Measurements from ENCODE around the gene PODNL1.

Gene PODNL1

GRCh38 chr19:13917888-13918406 is 20.3 kb downstream of the PODNL1 start:
- Histone ChIP-seq H3K27ac (no peak overlapping the region), H3K36me3 (peaks cover 96% of the 10 kb centered on the region)
- no peak for TF ChIP-seq Cebpa-rat (IDR thresholded peaks at IDR 0.05)

GRCh38 chr19:13914777-13915176 is 23.4 kb downstream of the PODNL1 start:
- Histone ChIP-seq H3K4me3 (no peak overlapping the region), H3K9me3 (no peaks in the 10 kb centered on the region), H3K36me3 (peaks cover 96% of the 10 kb centered on the region), H3K4me1 (peaks cover under 1% of the 10 kb centered on the region), H4K20me1 (no peaks in the 10 kb centered on the region), H3K9ac (no peak overlapping the region), H3K4me2 (no peak overlapping the region), H3K27ac (no peak overlapping the region), H3K27me3 (no peaks in the 10 kb centered on the region)
- TF ChIP-seq Cebpa-rat (IDR thresholded peaks at IDR 0.05): no peak

More at GRCh38 chr19:13917888-13918406, 20.3 kb downstream of the PODNL1 start:
- Histone ChIP-seq H3K9ac (no peak overlapping the region), H3K9me3 (peaks cover 8% of the 10 kb centered on the region), H3K4me3 (no peak overlapping the region), H3K27me3 (no peaks in the 10 kb centered on the region), H3K4me2 (no peak overlapping the region), H4K20me1 (no peaks in the 10 kb centered on the region), H3K4me1 (no peaks in the 10 kb centered on the region)

GRCh38 chr19:13913352-13913751 is 24.9 kb downstream of the PODNL1 start:
- Histone ChIP-seq H4K20me1 (no peaks in the 10 kb centered on the region), H3K9ac (no peak overlapping the region), H3K36me3 (peaks cover 89% of the 10 kb centered on the region), H3K4me2 (no peak overlapping the region), H3K27me3 (no peaks in the 10 kb centered on the region), H3K4me1 (peaks cover 15% of the 10 kb centered on the region), H3K9me3 (no peaks in the 10 kb centered on the region), H3K27ac (no peak overlapping the region), H3K4me3 (no peak overlapping the region)
- TF ChIP-seq Cebpa-rat (IDR thresholded peaks at IDR 0.05): no peak

- peaks cover 41% of the 10 kb centered on the region for H3K4me1 ChIP-seq
- H3K36me3 ChIP-seq: peaks cover 52% of the 10 kb centered on the region
- H3K9me3 ChIP-seq: no peaks in the 10 kb centered on the region
- no peak overlapping the region for H3K4me3 ChIP-seq
- 0 out of 2 replicates have a peak overlapping the region, but pooled peaks have one; percentile 1 for H3K27ac ChIP-seq
- H3K4me2 ChIP-seq: peak overlapping the region; percentile 22; the same call in 1 of the 2 replicates
- H3K27me3 ChIP-seq: no peaks in the 10 kb centered on the region
- no peak for TF ChIP-seq Cebpa-rat (IDR thresholded peaks at IDR 0.05)
- no peaks in the 10 kb centered on the region for H4K20me1 ChIP-seq
- H3K9ac ChIP-seq: no peak overlapping the region
Observed at GRCh38 chr19:13909430-13909829, 28.8 kb downstream of the PODNL1 start.

GRCh38 chr19:13908674-13909073 is 29.5 kb downstream of the PODNL1 start:
- TF ChIP-seq Cebpa-rat (IDR thresholded peaks at IDR 0.05): no peak
- Histone ChIP-seq H3K27me3 (no peaks in the 10 kb centered on the region), H3K9ac (no peak overlapping the region), H3K36me3 (peaks cover 45% of the 10 kb centered on the region), H3K27ac (no peak overlapping the region), H3K4me1 (peaks cover 45% of the 10 kb centered on the region), H3K9me3 (no peaks in the 10 kb centered on the region), H3K4me2 (no peak overlapping the region), H3K4me3 (no peak overlapping the region), H4K20me1 (no peaks in the 10 kb centered on the region)

GRCh38 chr19:13906910-13907309 is 31.3 kb downstream of the PODNL1 start:
- peaks cover 49% of the 10 kb centered on the region for H3K4me1 ChIP-seq
- H3K36me3 ChIP-seq: peaks cover 27% of the 10 kb centered on the region
- no peak for TF ChIP-seq Cebpa-rat (IDR thresholded peaks at IDR 0.05)
- H3K27ac ChIP-seq: peak overlapping the region; percentile 81; the same call in 1 of the 2 replicates
- peak overlapping the region; percentile 90 for H3K4me3 ChIP-seq
- H3K9me3 ChIP-seq: no peaks in the 10 kb centered on the region
- no peaks in the 10 kb centered on the region for H4K20me1 ChIP-seq
- H3K27me3 ChIP-seq: no peaks in the 10 kb centered on the region
- peak overlapping the region; percentile 86 for H3K9ac ChIP-seq
- H3K4me2 ChIP-seq: peak overlapping the region; percentile 94

- no peaks in the 10 kb centered on the region for H3K27me3 ChIP-seq
- TF ChIP-seq Cebpa-rat (IDR thresholded peaks at IDR 0.05): no peak
Observed at GRCh38 chr19:13906521-13906904, 31.7 kb downstream of the PODNL1 start.

GRCh38 chr19:13905634-13906520 is 32.3 kb downstream of the PODNL1 start, which contains the start of the genes BRME1 and CC2D1A:
Gene BRME1 (minus strand): TSS chr19:13906117. CDS start chr19:13904892, 1,225 bp downstream.
Gene CC2D1A (plus strand): TSS chr19:13906201. CDS start chr19:13906442, 241 bp downstream.
- Histone ChIP-seq H3K27ac (peak within 1 kb of the TSS; percentile 81), H4K20me1 (no peaks in the 10 kb centered on the region), H3K9ac (peak within 1 kb of the TSS; percentile 86), H3K4me2 (peak within 1 kb of the TSS; percentile 94), H3K9me3 (no peaks in the 10 kb centered on the region), H3K27me3 (no peaks in the 10 kb centered on the region), H3K4me3 (peak within 1 kb of the TSS; percentile 90), H3K4me1 (peaks cover 49% of the 10 kb centered on the region), H3K36me3 (peaks cover 17% of the 10 kb centered on the region)
- TF ChIP-seq Cebpa-rat (IDR thresholded peaks at IDR 0.05): no peak

More at GRCh38 chr19:13906521-13906904, 31.7 kb downstream of the PODNL1 start:
- Histone ChIP-seq H3K4me1 (peaks cover 49% of the 10 kb centered on the region), H3K9ac (peak overlapping the region; percentile 86), H3K27ac (peak overlapping the region; percentile 81), H4K20me1 (no peaks in the 10 kb centered on the region), H3K4me2 (peak overlapping the region; percentile 94), H3K9me3 (no peaks in the 10 kb centered on the region), H3K36me3 (peaks cover 23% of the 10 kb centered on the region), H3K4me3 (peak overlapping the region; percentile 90)

GRCh38 chr19:13902993-13903555 is 35.1 kb downstream of the PODNL1 start:
- no peak overlapping the region for H3K4me3 ChIP-seq
- H4K20me1 ChIP-seq: no peaks in the 10 kb centered on the region
- no peak overlapping the region for H3K9ac ChIP-seq
- H3K27me3 ChIP-seq: no peaks in the 10 kb centered on the region
- no peak overlapping the region for H3K4me2 ChIP-seq
- H3K9me3 ChIP-seq: no peaks in the 10 kb centered on the region
- TF ChIP-seq Cebpa-rat (IDR thresholded peaks at IDR 0.05): no peak
- H3K27ac ChIP-seq: no peak overlapping the region
- peaks cover 34% of the 10 kb centered on the region for H3K4me1 ChIP-seq
- H3K36me3 ChIP-seq: no peaks in the 10 kb centered on the region
